ENCODE data around the gene XRCC4.

DNA sequence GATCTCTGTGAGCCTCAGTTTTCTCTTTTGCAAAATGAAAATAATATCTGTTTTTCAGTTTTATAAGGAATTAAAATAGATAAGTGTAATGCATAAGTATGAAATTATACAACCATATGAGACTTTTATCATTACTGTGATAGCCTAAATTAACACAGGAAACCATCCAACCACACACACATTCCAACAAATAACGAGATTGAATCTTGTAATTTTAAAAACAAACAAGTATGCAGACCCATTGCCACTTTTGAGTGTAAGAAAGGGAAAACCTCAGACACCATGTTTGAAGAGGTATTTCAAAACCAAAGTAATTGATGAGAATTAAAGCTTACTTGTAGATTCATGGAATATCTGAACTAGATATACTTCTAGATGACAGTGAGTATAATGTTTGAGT, 32.0 kb downstream of the XRCC4 start:
- TF ChIP-seq EZH2 (IDR thresholded peaks at IDR 0.05) (no peak), CTCF (IDR thresholded peaks at IDR 0.05 in 2 of 3, conservative IDR thresholded peaks at IDR 0.05 in 1 of 3; ENCODE audit: borderline replicate concordance in 1 of 3, insufficient read depth in 1 of 3, low read depth in 2 of 3, low read length in 2 of 3) (no peak), FOSL1 (IDR thresholded peaks at IDR 0.05; ENCODE audit: low read depth) (no peak), EGR1 (IDR thresholded peaks at IDR 0.05; ENCODE audit: low read depth) (no peak), POLR2A (IDR thresholded peaks at IDR 0.05; ENCODE audit: borderline replicate concordance, extremely low read depth, insufficient read depth, insufficient read length) (no peak), POLR2AphosphoS5 (IDR thresholded peaks at IDR 0.05; ENCODE audit: low read depth, low read length) (no peak), ATF3 (IDR thresholded peaks at IDR 0.05) (no peak), CEBPB (IDR thresholded peaks at IDR 0.05; ENCODE audit: low read depth) (no peak)
